Hippocampal formation (tissue), 2 donors: ENCODE results near the gene LAMA5.

Experiments used
- DNase-seq, 2 donors: peaks; one replicate each; lab custom pipeline; 2025; lab: John Stamatoyannopoulos, UW

Gene LAMA5, protein sequence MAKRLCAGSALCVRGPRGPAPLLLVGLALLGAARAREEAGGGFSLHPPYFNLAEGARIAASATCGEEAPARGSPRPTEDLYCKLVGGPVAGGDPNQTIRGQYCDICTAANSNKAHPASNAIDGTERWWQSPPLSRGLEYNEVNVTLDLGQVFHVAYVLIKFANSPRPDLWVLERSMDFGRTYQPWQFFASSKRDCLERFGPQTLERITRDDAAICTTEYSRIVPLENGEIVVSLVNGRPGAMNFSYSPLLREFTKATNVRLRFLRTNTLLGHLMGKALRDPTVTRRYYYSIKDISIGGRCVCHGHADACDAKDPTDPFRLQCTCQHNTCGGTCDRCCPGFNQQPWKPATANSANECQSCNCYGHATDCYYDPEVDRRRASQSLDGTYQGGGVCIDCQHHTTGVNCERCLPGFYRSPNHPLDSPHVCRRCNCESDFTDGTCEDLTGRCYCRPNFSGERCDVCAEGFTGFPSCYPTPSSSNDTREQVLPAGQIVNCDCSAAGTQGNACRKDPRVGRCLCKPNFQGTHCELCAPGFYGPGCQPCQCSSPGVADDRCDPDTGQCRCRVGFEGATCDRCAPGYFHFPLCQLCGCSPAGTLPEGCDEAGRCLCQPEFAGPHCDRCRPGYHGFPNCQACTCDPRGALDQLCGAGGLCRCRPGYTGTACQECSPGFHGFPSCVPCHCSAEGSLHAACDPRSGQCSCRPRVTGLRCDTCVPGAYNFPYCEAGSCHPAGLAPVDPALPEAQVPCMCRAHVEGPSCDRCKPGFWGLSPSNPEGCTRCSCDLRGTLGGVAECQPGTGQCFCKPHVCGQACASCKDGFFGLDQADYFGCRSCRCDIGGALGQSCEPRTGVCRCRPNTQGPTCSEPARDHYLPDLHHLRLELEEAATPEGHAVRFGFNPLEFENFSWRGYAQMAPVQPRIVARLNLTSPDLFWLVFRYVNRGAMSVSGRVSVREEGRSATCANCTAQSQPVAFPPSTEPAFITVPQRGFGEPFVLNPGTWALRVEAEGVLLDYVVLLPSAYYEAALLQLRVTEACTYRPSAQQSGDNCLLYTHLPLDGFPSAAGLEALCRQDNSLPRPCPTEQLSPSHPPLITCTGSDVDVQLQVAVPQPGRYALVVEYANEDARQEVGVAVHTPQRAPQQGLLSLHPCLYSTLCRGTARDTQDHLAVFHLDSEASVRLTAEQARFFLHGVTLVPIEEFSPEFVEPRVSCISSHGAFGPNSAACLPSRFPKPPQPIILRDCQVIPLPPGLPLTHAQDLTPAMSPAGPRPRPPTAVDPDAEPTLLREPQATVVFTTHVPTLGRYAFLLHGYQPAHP (N-terminal part only)

GRCh38 chr20:62367136-62367632 lies at the start of gene LAMA5:
LAMA5 (minus strand) TSS chr20:62367312; CDS start chr20:62367245, 67 bp downstream.
- no peak for DNase-seq

DNA sequence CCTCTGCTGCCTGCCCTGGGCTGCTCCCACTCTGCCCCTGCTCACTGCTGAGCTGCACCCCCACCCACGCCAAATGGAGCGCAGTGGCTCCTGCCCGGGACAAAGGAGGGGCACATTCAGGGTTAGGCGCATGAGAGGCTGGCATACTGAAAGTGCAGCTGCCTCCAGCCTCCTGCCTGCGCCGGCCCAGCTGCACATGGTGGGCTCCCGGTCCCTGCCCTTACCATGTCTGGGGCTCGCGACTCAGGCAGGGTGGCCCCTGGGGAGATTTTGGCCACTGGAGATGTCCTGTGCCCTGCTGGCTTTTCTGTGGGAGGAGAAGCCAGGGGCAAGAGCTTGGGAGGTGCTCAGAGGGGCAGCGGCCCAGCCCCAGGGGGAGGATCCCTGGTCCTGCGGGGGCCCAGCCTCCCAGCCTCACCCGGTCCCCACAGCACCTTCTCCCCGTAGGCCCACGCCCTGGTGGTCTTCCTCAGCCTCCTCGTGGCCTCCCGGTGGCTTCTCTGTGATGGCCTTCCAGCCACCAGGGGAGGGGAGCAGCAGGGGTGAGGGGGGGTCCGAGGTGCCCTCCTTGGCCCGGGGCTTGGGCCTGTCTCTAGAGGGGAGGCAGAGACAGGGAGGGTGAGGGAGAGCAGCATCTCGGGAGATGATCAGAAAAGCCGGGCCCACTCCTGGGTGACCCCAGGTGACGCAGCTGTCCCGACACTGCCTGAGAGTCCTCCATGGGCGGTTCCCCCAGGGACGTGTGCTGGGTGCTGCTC lies 48.4 kb upstream of the LAMA5 start:
- no peak for DNase-seq

DNA sequence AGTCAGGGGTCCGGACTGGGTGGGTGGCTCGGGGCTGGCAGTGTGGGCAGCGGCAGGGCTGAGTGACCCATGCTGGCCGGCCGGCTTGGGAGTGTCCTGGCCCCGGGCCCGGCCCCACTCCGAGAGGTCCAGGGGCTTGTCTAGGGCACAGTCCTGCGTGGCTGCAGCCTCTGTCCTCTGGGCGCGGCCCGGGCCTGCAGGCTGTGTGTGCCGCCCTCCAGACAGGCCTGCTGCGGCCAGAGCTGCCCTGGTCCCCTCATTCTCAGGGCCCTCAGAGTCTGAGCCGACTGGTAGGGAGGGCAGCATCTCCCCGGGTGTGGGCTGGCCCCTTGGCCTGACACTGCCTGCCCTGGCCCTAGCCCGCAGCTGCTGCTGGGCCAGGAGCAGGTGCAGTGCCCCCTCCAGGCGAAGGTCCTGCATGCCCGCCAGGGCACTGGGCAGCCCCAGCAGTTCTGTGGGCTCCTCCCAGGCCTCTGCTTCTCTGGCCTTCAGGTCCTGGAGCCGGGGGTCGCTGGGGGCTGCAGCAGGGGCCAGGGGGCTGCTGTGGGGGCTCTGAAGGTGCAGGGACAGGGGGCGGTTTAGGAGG lies 46.9 kb upstream of the LAMA5 start:
- DNase-seq = no peak

DNA sequence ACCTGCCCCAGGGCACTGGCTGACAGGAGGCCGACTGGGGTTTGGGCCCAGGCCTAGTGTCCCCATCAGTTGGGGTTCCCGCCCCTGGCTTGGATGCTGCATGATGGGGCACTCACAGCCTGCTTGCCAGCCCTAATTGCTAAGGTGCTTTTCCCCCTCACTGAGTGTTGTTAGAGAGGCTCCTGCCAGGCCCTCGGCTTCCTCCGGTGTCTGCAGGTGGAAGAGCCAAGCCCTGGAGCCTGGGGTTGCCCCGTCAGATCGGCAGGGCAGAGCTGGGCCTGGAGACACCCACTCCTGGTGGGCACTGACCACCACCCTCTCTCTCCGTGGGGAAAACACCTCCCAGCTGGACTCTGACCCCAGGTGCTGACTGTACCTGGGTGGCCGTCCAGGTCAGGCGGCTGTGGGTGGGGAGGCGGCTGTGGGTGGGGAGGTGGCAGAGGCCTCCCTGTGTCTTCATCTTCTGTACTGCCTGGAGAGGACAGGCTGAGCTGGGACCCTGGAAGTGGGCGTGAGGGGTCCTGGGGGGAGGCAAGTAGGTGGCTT lies 46.0 kb upstream of the LAMA5 start:
- DNase-seq = no peak

GRCh38 chr20:62412194-62413024 lies 45.3 kb upstream of the LAMA5 start:
- DNase-seq = no peak

GRCh38 chr20:62411479-62412193 lies 44.5 kb upstream of the LAMA5 start:
- DNase-seq = no peak

GRCh38 chr20:62410746-62411478 lies 43.8 kb upstream of the LAMA5 start:
- DNase-seq = no peak

DNA sequence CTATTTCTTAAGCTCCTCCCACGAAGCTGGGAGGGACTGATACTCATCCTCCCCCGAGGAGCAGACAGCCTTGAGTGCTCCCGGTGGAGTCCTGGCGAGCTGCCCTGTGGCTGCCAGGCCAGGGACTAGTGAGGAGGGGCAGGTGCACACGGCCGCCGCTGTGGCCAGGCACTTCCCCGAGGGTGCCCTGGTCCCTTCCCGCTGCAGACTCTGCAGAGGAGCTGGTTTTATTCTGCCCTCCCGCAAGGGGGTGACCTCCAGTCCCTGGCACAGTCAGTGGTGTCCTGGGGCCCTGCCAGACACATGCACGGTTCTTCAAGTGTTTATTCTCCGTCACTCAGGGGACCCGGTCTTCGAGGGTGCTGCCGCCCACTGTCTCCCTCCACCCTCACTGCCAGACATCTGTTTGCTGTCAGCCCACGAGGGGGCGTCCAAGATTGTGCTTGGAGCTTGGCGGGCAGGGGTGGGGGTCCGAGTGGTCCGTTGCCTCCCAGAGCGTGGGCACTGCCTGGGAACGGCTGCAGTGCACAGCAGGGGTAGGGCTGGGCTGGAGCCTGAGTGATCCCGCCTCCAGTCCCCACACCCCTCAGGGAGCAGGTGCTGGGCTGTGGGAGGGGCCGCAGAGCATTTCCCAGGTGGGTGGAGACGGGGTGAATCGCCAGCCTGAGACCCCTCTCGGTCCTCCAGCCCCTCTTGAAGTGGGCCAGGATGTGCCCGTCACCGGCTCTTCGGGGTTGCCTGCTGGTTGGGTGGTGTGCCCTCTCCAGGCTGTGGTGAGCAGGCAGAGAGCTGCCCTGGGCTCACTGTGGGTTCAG lies 43.0 kb upstream of the LAMA5 start:
- no peak for DNase-seq

- no peak for DNase-seq
Measured at GRCh38 chr20:62409086-62409853, 42.2 kb upstream of the LAMA5 start.

GRCh38 chr20:62408640-62409039 lies 41.5 kb upstream of the LAMA5 start:
- DNase-seq = no peak

GRCh38 chr20:62408055-62408454 lies 40.9 kb upstream of the LAMA5 start:
- DNase-seq = no peak

DNA sequence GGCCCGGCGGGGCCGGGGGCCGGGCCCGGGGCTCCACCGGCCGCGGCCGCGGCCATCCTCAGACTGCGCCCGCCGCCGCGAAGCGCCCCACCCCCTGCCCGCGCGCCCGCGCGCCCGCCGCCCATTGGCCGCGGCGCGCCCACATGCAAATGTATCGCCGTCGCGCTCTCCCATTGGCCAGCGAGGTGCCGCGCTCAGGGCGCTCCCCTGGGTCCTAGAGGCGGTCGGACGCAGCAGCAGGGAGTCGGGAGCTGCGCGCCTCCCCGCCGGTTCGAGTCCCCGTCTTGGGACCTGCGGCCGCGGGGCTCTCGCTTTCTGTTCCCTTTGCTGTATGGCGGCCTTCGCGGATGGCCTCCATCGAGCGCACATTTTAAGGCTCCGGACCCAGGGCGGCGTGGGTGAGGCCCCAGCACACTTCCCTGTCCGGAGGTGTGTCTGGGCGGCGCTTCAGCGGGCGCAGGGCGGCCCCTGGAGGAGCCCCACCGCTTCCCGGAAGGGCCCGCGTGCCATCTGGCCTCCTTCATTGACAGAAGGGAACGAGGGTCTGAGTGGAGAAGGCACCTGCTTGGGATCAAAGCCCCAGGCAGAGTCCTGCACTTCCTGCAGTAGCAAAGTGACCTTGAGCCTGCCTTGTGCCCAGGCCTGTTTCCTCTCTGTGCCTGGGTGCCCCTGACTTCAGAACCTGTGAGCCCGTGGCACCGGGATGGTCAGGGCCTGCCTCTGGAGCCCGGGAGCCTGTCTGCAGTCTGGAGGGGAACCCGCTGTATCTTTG lies 40.3 kb upstream of the LAMA5 start, which contains the start of gene CABLES2:
Gene CABLES2 (minus strand): TSS at position 65 of the 772 bp plus-strand sequence. CDS start 9 bp downstream, at position 56.
- peak; percentile 79 to 92 for DNase-seq

DNA sequence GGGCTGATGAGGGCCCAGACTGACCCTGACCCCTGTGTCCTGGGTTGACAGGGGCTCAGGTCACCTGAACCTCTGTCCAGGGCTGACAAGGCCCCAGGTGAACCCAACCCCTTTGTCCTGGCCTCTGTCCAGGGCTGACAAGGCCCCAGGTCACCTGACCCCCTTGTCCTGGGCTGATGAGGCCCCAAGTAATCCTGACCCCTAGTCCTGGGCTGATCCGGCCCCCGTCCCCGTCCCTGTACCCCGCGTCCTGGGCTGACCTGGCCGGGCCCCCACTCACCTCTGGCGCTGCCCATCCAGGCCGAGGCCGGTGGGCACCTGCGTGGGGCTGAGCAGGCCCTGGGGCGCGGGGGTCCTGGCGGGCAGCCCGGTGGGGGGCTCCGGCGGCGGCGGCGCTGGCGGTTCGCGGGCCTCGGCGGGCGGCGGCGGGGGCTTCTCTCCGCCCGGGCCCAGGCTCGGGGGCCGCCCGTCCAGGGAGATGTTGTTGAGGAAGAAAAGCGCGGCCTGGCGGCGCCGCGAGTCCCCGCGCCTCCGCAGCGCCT lies 39.6 kb upstream of the LAMA5 start:
- no peak for DNase-seq

GRCh38 chr20:62405981-62406513 lies 38.9 kb upstream of the LAMA5 start:
- DNase-seq = no peak
